ENCODE measurements around the gene CCL4.

DNA sequence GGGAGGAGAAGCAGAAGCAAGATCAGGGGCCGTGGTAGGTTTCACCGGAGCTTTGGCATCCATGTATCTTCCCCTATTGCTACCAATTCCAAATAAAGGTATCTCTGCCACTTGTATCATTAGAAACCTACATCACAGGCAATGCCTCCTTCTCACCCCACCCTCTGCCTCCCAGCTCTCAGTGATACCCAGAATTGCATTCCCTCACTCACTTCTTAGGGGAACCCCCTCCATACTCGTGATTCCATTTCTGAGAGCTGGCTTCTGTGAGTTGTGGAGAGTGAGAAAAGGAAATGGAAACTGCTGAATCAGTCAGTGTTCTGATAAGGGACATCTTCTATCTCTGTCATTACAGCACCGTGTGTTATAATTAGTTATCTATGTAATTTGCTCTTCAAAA is 11.4 kb upstream of the CCL4 start:
- TF ChIP-seq, protein P1, sequence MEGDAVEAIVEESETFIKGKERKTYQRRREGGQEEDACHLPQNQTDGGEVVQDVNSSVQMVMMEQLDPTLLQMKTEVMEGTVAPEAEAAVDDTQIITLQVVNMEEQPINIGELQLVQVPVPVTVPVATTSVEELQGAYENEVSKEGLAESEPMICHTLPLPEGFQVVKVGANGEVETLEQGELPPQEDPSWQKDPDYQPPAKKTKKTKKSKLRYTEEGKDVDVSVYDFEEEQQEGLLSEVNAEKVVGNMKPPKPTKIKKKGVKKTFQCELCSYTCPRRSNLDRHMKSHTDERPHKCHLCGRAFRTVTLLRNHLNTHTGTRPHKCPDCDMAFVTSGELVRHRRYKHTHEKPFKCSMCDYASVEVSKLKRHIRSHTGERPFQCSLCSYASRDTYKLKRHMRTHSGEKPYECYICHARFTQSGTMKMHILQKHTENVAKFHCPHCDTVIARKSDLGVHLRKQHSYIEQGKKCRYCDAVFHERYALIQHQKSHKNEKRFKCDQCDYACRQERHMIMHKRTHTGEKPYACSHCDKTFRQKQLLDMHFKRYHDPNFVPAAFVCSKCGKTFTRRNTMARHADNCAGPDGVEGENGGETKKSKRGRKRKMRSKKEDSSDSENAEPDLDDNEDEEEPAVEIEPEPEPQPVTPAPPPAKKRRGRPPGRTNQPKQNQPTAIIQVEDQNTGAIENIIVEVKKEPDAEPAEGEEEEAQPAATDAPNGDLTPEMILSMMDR (IDR thresholded peaks at IDR 0.05) = no peak
- no peak for TF ChIP-seq POLR2A (IDR thresholded peaks at IDR 0.05)

Data from uterus (tissue), 2 donors.